Activated CD8-positive, alpha-beta T cell treated with anti-CD3 and anti-CD28 coated beads for 36 hours (primary cell): Measurements from ENCODE around the gene FRMD8. TPM values are rescaled to one million over a fixed set of nuclear protein-coding genes. Genes with fewer than 3 reads are reported as not detected.

Source experiments
- ATAC-seq: fragments of 200-7000 bp; cut with Tn5 transposase; one replicate; pipeline ENCODE4 v1.10.0; 2021; ENCODE audit warnings: mild to moderate bottlenecking, moderate library complexity
- CTCF ChIA-PET: fragments of 350-600 bp; sonication (Branson Sonifier 250); formaldehyde crosslinking; loops from one replicate; lab custom pipeline; 2021; ENCODE audit warnings: antibody characterized with exemption; lab: Charles Lee
- POLR2A ChIA-PET: fragments of 350-600 bp; sonication (Branson Sonifier 250); formaldehyde crosslinking; loops from one replicate; lab custom pipeline; 2021; ENCODE audit warnings: antibody characterized with exemption; lab: Charles Lee
- DNase-seq: peaks from one replicate; pipeline ENCODE4 v3.0.0-alpha.2; 2020
- H3K27ac Mint-ChIP-seq: one replicate; pipeline ENCODE4 v1.8.0; 2021; ENCODE audit warnings: mild to moderate bottlenecking, mixed read lengths
- H3K27me3 Mint-ChIP-seq: one replicate; pipeline ENCODE4 v1.8.0; 2021; ENCODE audit warnings: mixed read lengths
- H3K36me3 Mint-ChIP-seq: one replicate; pipeline ENCODE4 v1.8.0; 2021; ENCODE audit warnings: low read depth, mixed read lengths
- H3K4me1 Mint-ChIP-seq: one replicate; pipeline ENCODE4 v1.8.0; 2021; ENCODE audit warnings: low read depth, mixed read lengths
- H3K4me3 Mint-ChIP-seq: one replicate; pipeline ENCODE4 v1.8.0; 2021; ENCODE audit warnings: mild to moderate bottlenecking, moderate library complexity, mixed read lengths
- H3K9me3 Mint-ChIP-seq: one replicate; pipeline ENCODE4 v1.8.0; 2021; ENCODE audit warnings: mixed read lengths
- intact Hi-C: fragments of 100-400 bp; cut with micrococcal nuclease; formaldehyde crosslinking; loops from one replicate; pipeline ENCODE4 v1.10.0; 2022
- total RNA-seq, 2 experiments: library from RNA; stranded (reverse); gene quantifications; one replicate each; pipeline ENCODE4 v1.2.3, GENCODE V29; 2021
- TF ChIP-seq, protein P1 (sequence below): fragments of 200-600 bp; IDR thresholded peaks from one replicate; pipeline ENCODE4 v1.8.0; 2022; ENCODE audit warnings: antibody characterized with exemption, mild to moderate bottlenecking

Gene FRMD8
- total RNA-seq, 2 experiments from 2014 or later: 26.8 to 33.3 TPM

DNA sequence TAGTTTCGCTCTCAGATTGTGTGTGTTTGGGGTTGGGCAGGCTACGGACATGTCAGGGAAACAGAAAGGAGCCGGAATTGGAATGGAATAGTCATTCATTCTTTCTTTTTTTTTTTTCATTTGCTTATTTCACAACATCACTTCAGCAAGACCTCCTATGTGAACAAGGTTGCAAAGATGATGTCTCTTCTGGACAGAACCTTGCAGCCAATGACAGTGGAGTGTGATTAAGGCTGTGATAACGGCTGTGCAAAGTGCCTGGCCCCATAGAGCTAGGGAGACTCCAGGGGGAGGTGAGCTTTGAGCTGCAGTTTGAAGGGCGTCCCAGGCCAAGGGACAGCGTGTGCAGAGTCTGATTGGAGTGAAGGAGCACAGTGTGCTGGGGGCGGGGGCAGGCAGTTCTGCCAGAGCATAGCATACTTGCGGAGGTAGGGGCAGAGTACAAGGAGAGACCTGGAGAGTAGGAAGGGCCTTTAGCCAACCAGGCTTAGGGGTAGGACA is 28.5 kb upstream of the FRMD8 start:
- POLR2A ChIA-PET: interaction anchor here (1.5 to 3.3 kb wide), 4 partner anchors 13 to 148 kb away, joined by 5 to 20 read pairs (median 16); partner anchors contain the start of gene MALAT1
- ATAC-seq: no peak
- no peak overlapping the region for H3K4me3 Mint-ChIP-seq

DNA sequence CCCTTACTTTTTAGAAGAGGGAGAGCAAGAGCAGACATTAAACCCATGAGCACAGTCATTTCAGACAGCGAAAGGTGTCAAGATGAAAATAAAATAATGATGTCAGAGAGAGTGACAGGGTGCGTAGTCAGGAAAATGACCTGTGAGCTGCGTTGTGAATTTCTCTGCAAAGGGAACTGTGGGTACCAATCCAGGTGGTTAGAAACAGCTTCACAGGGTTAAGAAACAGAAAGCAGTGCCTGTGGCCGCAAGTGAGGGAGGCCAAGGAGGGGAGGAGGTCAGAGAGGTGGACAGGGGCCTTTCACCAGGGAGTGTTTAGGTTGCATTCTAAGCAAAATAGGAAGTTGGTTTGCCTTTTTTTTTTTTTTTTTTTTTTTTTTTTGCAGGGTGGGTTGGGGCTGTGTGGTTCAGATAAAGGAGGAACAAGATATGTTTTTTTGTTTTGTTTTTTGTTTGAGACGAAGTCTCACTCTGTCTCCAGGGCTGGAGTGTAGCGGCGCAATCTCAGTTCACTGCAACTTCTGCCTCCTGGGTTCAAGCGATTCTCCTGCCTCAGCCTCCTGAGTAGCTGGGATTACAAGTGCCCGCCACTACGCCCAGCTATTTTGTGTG is 24.0 kb upstream of the FRMD8 start:
- ATAC-seq: peak; percentile 34

More for the DNA sequence above, 28.5 kb upstream of the FRMD8 start:
- no peak for DNase-seq
- Mint-ChIP-seq H3K27ac (no peak overlapping the region), H3K27me3 (no peaks in the 10 kb centered on the region), H3K4me1 (peaks cover 16% of the 10 kb centered on the region), H3K36me3 (no peaks in the 10 kb centered on the region), H3K9me3 (no peaks in the 10 kb centered on the region)
- TF ChIP-seq, protein P1, sequence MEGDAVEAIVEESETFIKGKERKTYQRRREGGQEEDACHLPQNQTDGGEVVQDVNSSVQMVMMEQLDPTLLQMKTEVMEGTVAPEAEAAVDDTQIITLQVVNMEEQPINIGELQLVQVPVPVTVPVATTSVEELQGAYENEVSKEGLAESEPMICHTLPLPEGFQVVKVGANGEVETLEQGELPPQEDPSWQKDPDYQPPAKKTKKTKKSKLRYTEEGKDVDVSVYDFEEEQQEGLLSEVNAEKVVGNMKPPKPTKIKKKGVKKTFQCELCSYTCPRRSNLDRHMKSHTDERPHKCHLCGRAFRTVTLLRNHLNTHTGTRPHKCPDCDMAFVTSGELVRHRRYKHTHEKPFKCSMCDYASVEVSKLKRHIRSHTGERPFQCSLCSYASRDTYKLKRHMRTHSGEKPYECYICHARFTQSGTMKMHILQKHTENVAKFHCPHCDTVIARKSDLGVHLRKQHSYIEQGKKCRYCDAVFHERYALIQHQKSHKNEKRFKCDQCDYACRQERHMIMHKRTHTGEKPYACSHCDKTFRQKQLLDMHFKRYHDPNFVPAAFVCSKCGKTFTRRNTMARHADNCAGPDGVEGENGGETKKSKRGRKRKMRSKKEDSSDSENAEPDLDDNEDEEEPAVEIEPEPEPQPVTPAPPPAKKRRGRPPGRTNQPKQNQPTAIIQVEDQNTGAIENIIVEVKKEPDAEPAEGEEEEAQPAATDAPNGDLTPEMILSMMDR: no peak
- CTCF ChIA-PET: interaction anchor here (1.4 to 2.4 kb wide), 2 partner anchors 28 to 43 kb away, joined by 6 to 12 read pairs; partner anchors contain the start of gene CDC42EP2
- intact Hi-C loops: no loop called here

DNA sequence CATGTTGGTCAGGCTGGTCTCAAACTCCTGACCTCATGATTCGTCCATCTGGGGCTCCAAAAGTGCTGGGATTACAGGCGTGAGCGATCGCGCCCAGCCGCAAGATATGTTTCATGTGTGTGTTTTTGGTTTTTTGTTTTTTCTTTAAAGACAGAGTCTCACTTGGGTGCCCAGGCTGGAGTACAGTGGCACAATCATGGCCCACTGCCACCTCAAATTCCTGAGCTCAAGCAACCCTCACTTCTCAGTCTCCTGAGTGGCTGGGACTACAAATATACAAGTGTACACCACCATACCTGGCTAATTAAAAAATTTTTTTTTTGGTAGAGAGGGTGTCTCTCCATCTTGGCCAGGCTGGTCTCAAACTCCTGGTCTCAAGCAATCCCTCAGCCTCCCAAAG is 23.5 kb upstream of the FRMD8 start:
- intact Hi-C loops: no loop called here
- no peaks in the 10 kb centered on the region for H3K27me3 Mint-ChIP-seq
- ChIA-PET POLR2A (interaction anchor here (1.3 kb wide), 1 partner anchor 19 kb away, joined by 3 read pairs; no protein-coding TSS in a partner anchor), CTCF (interaction anchor here (1.0 to 1.5 kb wide), 2 partner anchors 12 to 231 kb away, joined by 3 to 4 read pairs; no protein-coding TSS in a partner anchor)
- peaks cover 3% of the 10 kb centered on the region for H3K4me1 Mint-ChIP-seq
- H3K27ac Mint-ChIP-seq: no peak overlapping the region
- H3K9me3 Mint-ChIP-seq: no peaks in the 10 kb centered on the region
- no peaks in the 10 kb centered on the region for H3K36me3 Mint-ChIP-seq
- no peak overlapping the region for H3K4me3 Mint-ChIP-seq
- TF ChIP-seq, protein P1: no peak
- ATAC-seq: no peak
- DNase-seq: no peak

More for the DNA sequence above, 24.0 kb upstream of the FRMD8 start:
- peak; percentile 8 for DNase-seq
- no peaks in the 10 kb centered on the region for H3K36me3 Mint-ChIP-seq
- H3K27ac Mint-ChIP-seq: peak overlapping the region; percentile 63
- CTCF ChIA-PET: interaction anchor here (0.8 to 1.5 kb wide), 3 partner anchors 12 to 231 kb away, joined by 3 to 4 read pairs (median 3); no protein-coding TSS in a partner anchor
- intact Hi-C loops: no loop called here
- TF ChIP-seq, protein P1: no peak
- no peak overlapping the region for H3K4me3 Mint-ChIP-seq
- H3K4me1 Mint-ChIP-seq: peaks cover 3% of the 10 kb centered on the region
- POLR2A ChIA-PET: interaction anchor here (0.6 to 1.7 kb wide), 5 partner anchors 18 to 144 kb away, joined by 3 to 6 read pairs (median 4); partner anchors contain the start of gene MALAT1
- no peaks in the 10 kb centered on the region for H3K27me3 Mint-ChIP-seq
- H3K9me3 Mint-ChIP-seq: no peaks in the 10 kb centered on the region

DNA sequence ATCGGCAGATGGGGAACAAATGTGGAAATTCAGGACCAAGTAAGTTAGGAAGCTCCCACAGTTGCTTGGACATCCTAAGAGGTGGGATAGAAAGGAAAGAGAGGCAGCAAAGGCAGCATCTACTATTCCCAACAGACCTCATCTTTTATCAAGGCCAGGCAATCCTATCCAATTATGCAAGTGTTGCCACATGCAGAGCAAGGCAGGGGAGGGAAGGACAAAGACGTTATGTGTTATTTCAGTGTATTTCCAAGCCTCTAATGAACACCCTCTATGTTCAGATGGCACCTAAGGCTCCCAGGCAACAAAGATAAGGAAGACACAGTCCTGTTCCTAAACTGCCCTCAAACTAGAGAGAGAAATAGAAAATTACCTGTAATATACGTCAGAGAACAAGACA is 22.7 kb upstream of the FRMD8 start:
- no peak overlapping the region for H3K4me3 Mint-ChIP-seq
- no peaks in the 10 kb centered on the region for H3K9me3 Mint-ChIP-seq
- no peak for ATAC-seq
- no peaks in the 10 kb centered on the region for H3K36me3 Mint-ChIP-seq
- ChIA-PET POLR2A (no interaction called here), CTCF (no interaction called here)
- no peaks in the 10 kb centered on the region for H3K27me3 Mint-ChIP-seq
- H3K27ac Mint-ChIP-seq: no peak overlapping the region
- H3K4me1 Mint-ChIP-seq: peaks cover 3% of the 10 kb centered on the region
- intact Hi-C loops: no loop called here
- TF ChIP-seq, protein P1: no peak
- no peak for DNase-seq

DNA sequence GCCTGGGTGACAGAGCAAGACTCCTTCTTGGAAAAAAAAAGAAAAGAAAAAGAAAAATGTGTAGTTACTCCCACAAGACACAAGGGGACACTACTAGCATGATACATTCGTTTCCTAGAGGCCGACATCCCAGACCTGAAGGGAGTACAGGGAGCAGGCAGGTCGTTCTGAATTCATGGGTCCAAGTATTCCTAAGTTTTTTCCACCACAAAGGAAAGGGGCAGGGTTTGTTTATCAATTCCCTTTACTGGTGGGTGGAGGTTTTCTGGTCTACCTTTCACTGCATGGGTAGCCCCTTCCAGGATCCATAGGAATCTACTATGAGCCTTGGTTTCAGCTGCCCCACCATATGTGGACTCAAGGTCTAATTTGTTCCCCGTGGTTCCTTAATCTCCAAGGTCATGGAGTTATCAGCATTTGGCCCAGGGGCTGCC is 20.1 kb upstream of the FRMD8 start:
- TF ChIP-seq, protein P1: peak; percentile 92
- intact Hi-C loops: no loop called here
- no peak overlapping the region for H3K27ac Mint-ChIP-seq
- ATAC-seq (peak; percentile 94), DNase-seq (peak; percentile 38)
- CTCF ChIA-PET: interaction anchor here (0.7 to 2.1 kb wide), 6 partner anchors 13 to 142 kb away, joined by 3 to 7 read pairs (median 6); no protein-coding TSS in a partner anchor
- H3K4me3 Mint-ChIP-seq: no peak overlapping the region
- no peaks in the 10 kb centered on the region for H3K9me3 Mint-ChIP-seq
- H3K36me3 Mint-ChIP-seq: no peaks in the 10 kb centered on the region
- POLR2A ChIA-PET: interaction anchor here (1.4 to 1.6 kb wide), 2 partner anchors 16 to 132 kb away, joined by 4 read pairs; partner anchors contain the start of genes MALAT1 and SLC25A45
- peaks cover 3% of the 10 kb centered on the region for H3K4me1 Mint-ChIP-seq
- no peaks in the 10 kb centered on the region for H3K27me3 Mint-ChIP-seq
